ENCODE results near the gene SLC25A38.

The SLC25A38 gene

GRCh38 chr3:39443530-39443929, 60.4 kb downstream of the SLC25A38 start:
- Histone ChIP-seq H3K36me3 (ENCODE audit: insufficient read depth, low read length) (no peaks in the 10 kb centered on the region), H2AFZ (ENCODE audit: low read length) (no peak overlapping the region), H3K9me3 (ENCODE audit: insufficient read depth, low read depth, low read length) (no peaks in the 10 kb centered on the region), H3K27me3 (ENCODE audit: insufficient read depth, low read length, poor library complexity, severe bottlenecking) (no peaks in the 10 kb centered on the region), H3K4me2 (ENCODE audit: low read depth, low read length, poor library complexity, severe bottlenecking) (no peak overlapping the region), H3F3A (ENCODE audit: low read depth) (no peaks in the 10 kb centered on the region), H3K79me2 (ENCODE audit: insufficient read depth, low read length) (no peaks in the 10 kb centered on the region), H3K4me1 (ENCODE audit: insufficient read depth, low read length, poor library complexity, severe bottlenecking) (no peaks in the 10 kb centered on the region), H4K20me1 (ENCODE audit: insufficient read depth, low read length, poor library complexity, severe bottlenecking) (no peaks in the 10 kb centered on the region), H3K9ac (ENCODE audit: low read depth, low read length, poor library complexity, severe bottlenecking) (no peak overlapping the region), H3K9me2 (replicated peaks; ENCODE audit: low read depth, low read length) (no peaks in the 10 kb centered on the region), H3K4me3 (ENCODE audit: low read length, poor library complexity, severe bottlenecking) (no peak overlapping the region)
- TF ChIP-seq EZH2phosphoT487 (IDR thresholded peaks at IDR 0.05; ENCODE audit: borderline replicate concordance) (no peak), CTCF (conservative IDR thresholded peaks at IDR 0.05; ENCODE audit: low read length) (peak; percentile 38)

GRCh38 chr3:39445927-39446326, 62.8 kb downstream of the SLC25A38 start:
- Histone ChIP-seq H3K4me1 (ENCODE audit: insufficient read depth, low read length, poor library complexity, severe bottlenecking) (no peaks in the 10 kb centered on the region), H4K20me1 (ENCODE audit: insufficient read depth, low read length, poor library complexity, severe bottlenecking) (no peaks in the 10 kb centered on the region), H3K4me2 (ENCODE audit: low read depth, low read length, poor library complexity, severe bottlenecking) (no peak overlapping the region), H3K4me3 (ENCODE audit: low read length, poor library complexity, severe bottlenecking) (no peak overlapping the region), H2AFZ (ENCODE audit: low read length) (no peak overlapping the region), H3K36me3 (ENCODE audit: insufficient read depth, low read length) (no peaks in the 10 kb centered on the region), H3K9ac (ENCODE audit: low read depth, low read length, poor library complexity, severe bottlenecking) (no peak overlapping the region), H3K79me2 (ENCODE audit: insufficient read depth, low read length) (no peaks in the 10 kb centered on the region), H3K27me3 (ENCODE audit: insufficient read depth, low read length, poor library complexity, severe bottlenecking) (no peaks in the 10 kb centered on the region), H3K9me2 (replicated peaks; ENCODE audit: low read depth, low read length) (no peaks in the 10 kb centered on the region), H3K9me3 (ENCODE audit: insufficient read depth, low read depth, low read length) (no peaks in the 10 kb centered on the region), H3F3A (ENCODE audit: low read depth) (no peaks in the 10 kb centered on the region)
- TF ChIP-seq EZH2phosphoT487 (IDR thresholded peaks at IDR 0.05; ENCODE audit: borderline replicate concordance) = no peak
- no peak for TF ChIP-seq CTCF (conservative IDR thresholded peaks at IDR 0.05; ENCODE audit: low read length)

GRCh38 chr3:39446444-39446843, 63.3 kb downstream of the SLC25A38 start:
- no peaks in the 10 kb centered on the region for H4K20me1 ChIP-seq (ENCODE audit: insufficient read depth, low read length, poor library complexity, severe bottlenecking)
- no peaks in the 10 kb centered on the region for H3K79me2 ChIP-seq (ENCODE audit: insufficient read depth, low read length)
- no peak overlapping the region for H2AFZ ChIP-seq (ENCODE audit: low read length)
- H3F3A ChIP-seq (ENCODE audit: low read depth) = no peaks in the 10 kb centered on the region
- H3K4me2 ChIP-seq (ENCODE audit: low read depth, low read length, poor library complexity, severe bottlenecking) = no peak overlapping the region
- no peak overlapping the region for H3K9ac ChIP-seq (ENCODE audit: low read depth, low read length, poor library complexity, severe bottlenecking)
- no peak overlapping the region for H3K4me3 ChIP-seq (ENCODE audit: low read length, poor library complexity, severe bottlenecking)
- H3K9me3 ChIP-seq (ENCODE audit: insufficient read depth, low read depth, low read length) = no peaks in the 10 kb centered on the region
- H3K27me3 ChIP-seq (ENCODE audit: insufficient read depth, low read length, poor library complexity, severe bottlenecking) = no peaks in the 10 kb centered on the region
- no peaks in the 10 kb centered on the region for H3K9me2 ChIP-seq (replicated peaks; ENCODE audit: low read depth, low read length)
- no peaks in the 10 kb centered on the region for H3K4me1 ChIP-seq (ENCODE audit: insufficient read depth, low read length, poor library complexity, severe bottlenecking)
- no peaks in the 10 kb centered on the region for H3K36me3 ChIP-seq (ENCODE audit: insufficient read depth, low read length)
- TF ChIP-seq EZH2phosphoT487 (IDR thresholded peaks at IDR 0.05; ENCODE audit: borderline replicate concordance) = no peak
- no peak for TF ChIP-seq CTCF (conservative IDR thresholded peaks at IDR 0.05; ENCODE audit: low read length)

All from Loucy (cell line).